Activated B cell treated with CpG ODN at 0.5 μM for 24 hours (primary cell): ENCODE data around the gene PGGHG. TPM values are rescaled to one million over a fixed set of nuclear protein-coding genes. Genes with fewer than 3 reads are reported as not detected.

Experiments used
- ATAC-seq: fragments of 200-7000 bp; cut with Tn5 transposase; one replicate; pipeline ENCODE4 v1.10.0; 2021; ENCODE audit warnings: low read depth, mild to moderate bottlenecking, moderate library complexity
- CTCF ChIA-PET: fragments of 350-600 bp; sonication (Branson Sonifier 250); formaldehyde crosslinking; loops from one replicate; lab custom pipeline; 2021; ENCODE audit warnings: antibody characterized with exemption; lab: Charles Lee
- POLR2A ChIA-PET: fragments of 350-600 bp; sonication (Branson Sonifier 250); formaldehyde crosslinking; loops from one replicate; lab custom pipeline; 2021; ENCODE audit warnings: antibody characterized with exemption; lab: Charles Lee
- DNase-seq: peaks from one replicate; pipeline ENCODE4 v3.0.0; 2022
- H3K27ac Mint-ChIP-seq: one replicate; pipeline ENCODE4 v1.8.0; 2020; ENCODE audit warnings: mixed read lengths
- H3K27me3 Mint-ChIP-seq: one replicate; pipeline ENCODE4 v1.8.0; 2021; ENCODE audit warnings: mixed read lengths
- H3K36me3 Mint-ChIP-seq: one replicate; pipeline ENCODE4 v1.8.0; 2021; ENCODE audit warnings: low read depth, mixed read lengths
- H3K4me1 Mint-ChIP-seq: one replicate; pipeline ENCODE4 v1.8.0; 2021; ENCODE audit warnings: mixed read lengths
- H3K4me3 Mint-ChIP-seq: one replicate; pipeline ENCODE4 v1.8.0; 2020; ENCODE audit warnings: mild to moderate bottlenecking, mixed read lengths
- H3K9me3 Mint-ChIP-seq: one replicate; pipeline ENCODE4 v1.8.0; 2020; ENCODE audit warnings: mixed read lengths
- intact Hi-C: fragments of 100-400 bp; cut with micrococcal nuclease; formaldehyde crosslinking; loops from one replicate; pipeline ENCODE4 v1.15.1; 2024
- total RNA-seq: library from RNA; stranded (reverse); gene quantifications from 2 replicates; pipeline ENCODE4 v1.2.3, GENCODE V29; 2022
- TF ChIP-seq, protein P1 (sequence below): fragments of 200-600 bp; IDR thresholded peaks from one replicate; pipeline ENCODE4 v1.8.0; 2022; ENCODE audit warnings: antibody characterized with exemption, mild to moderate bottlenecking

The PGGHG gene
- total RNA-seq, 1 donor from 2014 or later, result 74.1 TPM

DNA sequence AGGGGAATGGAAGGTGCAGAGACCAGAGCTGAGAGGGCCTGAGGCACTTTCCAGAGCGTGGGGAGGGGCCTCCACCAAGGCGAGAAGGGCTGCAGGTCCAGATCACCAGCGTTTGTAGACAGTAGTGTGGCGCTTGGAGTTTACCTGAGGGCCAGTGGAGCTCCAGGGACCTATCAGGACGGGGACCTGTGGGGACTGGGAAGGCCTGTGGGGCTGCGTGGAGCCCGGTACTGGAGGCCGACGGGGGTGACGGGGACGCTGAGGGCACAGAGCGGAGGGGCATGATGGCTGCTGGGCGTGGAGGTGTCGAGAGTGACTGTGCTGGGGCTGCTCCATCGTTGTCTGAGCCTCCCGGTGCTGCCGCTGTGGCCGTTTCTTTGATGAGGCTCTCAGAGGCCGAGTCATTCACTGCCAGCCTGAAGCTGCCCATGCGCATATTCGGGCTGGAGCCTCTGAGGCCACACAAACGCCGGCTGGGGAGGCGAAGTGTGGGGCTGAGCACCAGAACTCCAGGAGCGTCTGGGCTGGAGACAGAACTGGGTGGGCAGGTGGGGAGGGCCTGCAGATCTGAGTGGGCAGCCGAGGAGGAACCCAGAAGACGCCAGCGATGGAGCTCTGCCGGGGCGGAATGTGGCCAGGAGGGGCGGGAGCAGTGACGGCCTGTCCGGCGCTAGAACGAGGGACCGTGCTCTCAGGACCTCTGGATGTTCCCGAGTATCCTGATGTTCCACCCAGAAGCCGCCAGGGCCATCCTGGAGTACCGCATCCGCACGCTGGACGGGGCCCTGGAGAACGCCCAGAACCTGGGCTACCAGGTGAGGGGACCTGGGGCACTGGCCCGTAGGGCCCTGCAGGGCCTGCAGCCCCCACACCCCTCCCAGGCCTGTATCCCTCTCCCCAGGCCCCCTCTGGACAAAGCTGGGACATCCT lies 2.6 kb downstream of the PGGHG start:
- CTCF ChIA-PET, result interaction anchor here (0.9 kb wide), 1 partner anchor 41 kb away, joined by 4 read pairs; no protein-coding TSS in a partner anchor
- Mint-ChIP-seq H3K4me1 (peaks cover 17% of the 10 kb centered on the region), H3K9me3 (no peaks in the 10 kb centered on the region), H3K4me3 (peak overlapping the region; percentile 38), H3K27ac (no peak overlapping the region), H3K36me3 (peaks cover 23% of the 10 kb centered on the region), H3K27me3 (peaks cover 3% of the 10 kb centered on the region)
- ATAC-seq (no peak), DNase-seq (no peak)
- TF ChIP-seq, protein P1, sequence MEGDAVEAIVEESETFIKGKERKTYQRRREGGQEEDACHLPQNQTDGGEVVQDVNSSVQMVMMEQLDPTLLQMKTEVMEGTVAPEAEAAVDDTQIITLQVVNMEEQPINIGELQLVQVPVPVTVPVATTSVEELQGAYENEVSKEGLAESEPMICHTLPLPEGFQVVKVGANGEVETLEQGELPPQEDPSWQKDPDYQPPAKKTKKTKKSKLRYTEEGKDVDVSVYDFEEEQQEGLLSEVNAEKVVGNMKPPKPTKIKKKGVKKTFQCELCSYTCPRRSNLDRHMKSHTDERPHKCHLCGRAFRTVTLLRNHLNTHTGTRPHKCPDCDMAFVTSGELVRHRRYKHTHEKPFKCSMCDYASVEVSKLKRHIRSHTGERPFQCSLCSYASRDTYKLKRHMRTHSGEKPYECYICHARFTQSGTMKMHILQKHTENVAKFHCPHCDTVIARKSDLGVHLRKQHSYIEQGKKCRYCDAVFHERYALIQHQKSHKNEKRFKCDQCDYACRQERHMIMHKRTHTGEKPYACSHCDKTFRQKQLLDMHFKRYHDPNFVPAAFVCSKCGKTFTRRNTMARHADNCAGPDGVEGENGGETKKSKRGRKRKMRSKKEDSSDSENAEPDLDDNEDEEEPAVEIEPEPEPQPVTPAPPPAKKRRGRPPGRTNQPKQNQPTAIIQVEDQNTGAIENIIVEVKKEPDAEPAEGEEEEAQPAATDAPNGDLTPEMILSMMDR, result no peak
- POLR2A ChIA-PET, result interaction anchor here (1.0 to 3.1 kb wide), 3 partner anchors 12 to 84 kb away, joined by 3 to 15 read pairs (median 5); partner anchors contain the start of genes BET1L and RIC8A
- intact Hi-C loops, result no loop called here

DNA sequence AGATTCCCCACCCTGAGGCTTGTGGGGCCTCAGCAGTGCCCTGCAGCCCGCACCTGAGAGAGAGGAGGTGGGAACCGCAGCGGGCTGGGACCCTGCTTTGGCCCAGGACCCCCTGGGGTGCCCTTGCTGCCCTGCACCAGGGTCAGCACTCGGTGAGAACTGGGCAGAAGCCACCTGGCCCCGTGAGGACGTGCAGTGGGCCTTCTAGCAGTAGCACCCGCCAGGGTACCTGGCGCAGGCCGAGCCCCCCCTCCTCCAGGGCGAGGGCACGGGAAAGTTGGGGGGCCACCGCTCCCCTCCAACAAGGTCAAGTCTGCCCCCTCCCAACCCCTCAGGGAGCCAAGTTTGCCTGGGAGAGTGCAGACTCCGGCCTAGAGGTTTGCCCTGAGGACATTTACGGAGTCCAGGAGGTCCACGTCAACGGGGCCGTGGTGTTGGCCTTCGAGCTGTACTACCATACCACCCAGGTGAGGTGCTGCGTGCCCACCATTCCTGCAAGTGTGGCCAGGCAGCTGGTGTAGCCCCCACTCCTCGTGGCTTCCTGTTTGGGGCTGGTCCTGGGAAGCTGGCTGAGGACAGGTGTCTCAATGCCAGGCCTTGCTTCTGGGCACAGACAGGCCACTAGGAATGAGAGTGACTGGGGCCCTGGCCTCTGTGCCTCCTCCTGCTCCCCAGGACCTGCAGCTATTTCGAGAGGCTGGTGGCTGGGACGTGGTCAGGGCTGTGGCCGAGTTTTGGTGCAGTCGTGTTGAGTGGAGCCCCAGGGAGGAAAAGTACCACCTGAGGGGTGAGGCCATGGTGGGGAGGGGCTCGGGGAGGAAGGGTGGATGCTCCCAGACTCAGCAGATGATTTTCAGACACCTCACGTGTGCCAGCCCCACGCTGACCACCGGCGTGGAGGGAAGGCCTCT lies 3.5 kb downstream of the PGGHG start:
- Mint-ChIP-seq H3K4me3 (no peak overlapping the region), H3K27ac (no peak overlapping the region), H3K27me3 (no peaks in the 10 kb centered on the region), H3K36me3 (peaks cover 23% of the 10 kb centered on the region), H3K9me3 (no peaks in the 10 kb centered on the region), H3K4me1 (peaks cover 13% of the 10 kb centered on the region)
- intact Hi-C loops, result no loop called here
- ATAC-seq (no peak), DNase-seq (no peak)
- TF ChIP-seq, protein P1, result no peak
- POLR2A ChIA-PET, result interaction anchor here (1.4 kb wide), 1 partner anchor 85 kb away, joined by 5 read pairs; the partner anchor contains the start of genes BET1L and RIC8A
- CTCF ChIA-PET, result no interaction called here

- POLR2A ChIA-PET, result interaction anchor here (0.6 to 0.7 kb wide), 2 partner anchors 13 to 66 kb away, joined by 3 to 5 read pairs; no protein-coding TSS in a partner anchor
- Mint-ChIP-seq H3K9me3 (no peaks in the 10 kb centered on the region), H3K27me3 (no peaks in the 10 kb centered on the region), H3K4me1 (peaks cover 6% of the 10 kb centered on the region), H3K4me3 (no peak overlapping the region), H3K36me3 (peaks cover 21% of the 10 kb centered on the region), H3K27ac (no peak overlapping the region)
- DNase-seq (no peak), ATAC-seq (no peak)
- TF ChIP-seq, protein P1, result no peak
- CTCF ChIA-PET, result no interaction called here
- intact Hi-C loops, result no loop called here
Measured at GRCh38 chr11:293271-293851, 4.4 kb downstream of the PGGHG start.

DNA sequence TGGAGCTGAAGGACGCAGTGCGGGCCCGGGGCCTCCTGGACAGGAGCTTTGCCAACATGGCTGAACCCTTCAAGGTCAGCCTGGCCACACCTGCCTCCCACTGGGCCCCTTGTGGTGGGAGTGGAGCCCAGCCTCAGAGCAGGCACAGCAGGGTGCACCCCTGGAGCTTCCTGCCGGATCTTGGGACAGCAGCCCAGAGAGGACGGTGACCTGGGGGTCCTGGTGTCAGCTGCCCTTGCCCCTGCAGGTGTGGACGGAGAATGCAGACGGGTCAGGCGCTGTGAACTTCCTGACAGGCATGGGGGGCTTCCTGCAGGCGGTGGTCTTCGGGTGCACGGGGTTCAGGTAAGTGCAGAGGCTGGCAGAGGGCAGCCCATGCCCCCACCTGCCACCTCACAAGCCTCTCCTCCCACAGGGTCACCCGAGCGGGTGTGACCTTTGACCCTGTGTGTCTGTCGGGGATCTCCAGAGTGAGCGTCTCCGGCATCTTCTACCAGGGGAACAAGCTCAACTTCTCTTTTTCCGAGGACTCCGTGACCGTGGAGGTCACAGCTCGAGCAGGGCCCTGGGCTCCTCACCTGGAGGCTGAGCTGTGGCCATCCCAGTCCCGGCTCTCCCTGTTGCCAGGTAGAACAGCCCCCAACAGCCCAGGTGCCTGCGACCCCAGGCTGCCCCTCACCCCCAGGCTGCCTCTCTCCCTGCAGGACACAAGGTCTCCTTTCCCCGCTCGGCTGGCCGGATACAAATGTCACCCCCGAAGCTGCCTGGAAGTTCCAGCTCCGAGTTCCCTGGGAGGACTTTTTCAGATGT lies 5.1 kb downstream of the PGGHG start:
- Mint-ChIP-seq H3K4me3 (no peak overlapping the region), H3K36me3 (peaks cover 21% of the 10 kb centered on the region), H3K4me1 (peaks cover 6% of the 10 kb centered on the region), H3K27ac (no peak overlapping the region), H3K27me3 (no peaks in the 10 kb centered on the region), H3K9me3 (no peaks in the 10 kb centered on the region)
- CTCF ChIA-PET, result no interaction called here
- TF ChIP-seq, protein P1, result no peak
- POLR2A ChIA-PET, result interaction anchor here (0.7 to 1.7 kb wide), 3 partner anchors 12 to 62 kb away, joined by 3 to 5 read pairs (median 3); no protein-coding TSS in a partner anchor
- ATAC-seq, result no peak
- intact Hi-C loops, result no loop called here
- DNase-seq, result no peak
